WTC11 (cell line): ENCODE data around the gene NXPH4.

Experiments
- CREB1 ChIP-seq: sonication (generic); formaldehyde crosslinking; IDR thresholded peaks from 2 replicates; pipeline ENCODE4 v1.8.0; 2023; ENCODE audit warnings: mild to moderate bottlenecking, missing genetic modification reagents
- CTCF ChIP-seq: fragments of 200-600 bp; IDR thresholded peaks from 2 replicates; pipeline ENCODE4 v1.8.0; 2022; ENCODE audit warnings: antibody characterized with exemption
- ESRRA ChIP-seq: sonication (generic); formaldehyde crosslinking; IDR thresholded peaks from 2 replicates; pipeline ENCODE4 v1.8.1; 2022; ENCODE audit warnings: mild to moderate bottlenecking, missing genetic modification reagents, borderline replicate concordance
- IRF2 ChIP-seq: sonication (generic); formaldehyde crosslinking; IDR thresholded peaks from 2 replicates; pipeline ENCODE4 v1.8.0; 2022; ENCODE audit warnings: low read depth, missing genetic modification reagents, borderline replicate concordance
- JAZF1 ChIP-seq: fragments of 250-450 bp; sonication (Bioruptor Pico); IDR thresholded peaks from 2 replicates; pipeline ENCODE4 v1.9.0; 2021; ENCODE audit warnings: moderate library complexity, mild to moderate bottlenecking, inconsistent platforms
- NFE2L1 ChIP-seq: sonication (generic); formaldehyde crosslinking; IDR thresholded peaks from 2 replicates; pipeline ENCODE4 v1.8.1; 2023; ENCODE audit warnings: missing genetic modification reagents
- TCF7 ChIP-seq: sonication (generic); formaldehyde crosslinking; IDR thresholded peaks from 2 replicates; pipeline ENCODE4 v1.8.0; 2022; ENCODE audit warnings: mild to moderate bottlenecking, low read depth, missing genetic modification reagents, moderate library complexity
- TEAD1 ChIP-seq: sonication (generic); formaldehyde crosslinking; IDR thresholded peaks from 2 replicates; pipeline ENCODE4 v1.8.0; 2022; ENCODE audit warnings: mild to moderate bottlenecking, missing genetic modification reagents
- ZNF263 ChIP-seq: sonication (generic); formaldehyde crosslinking; IDR thresholded peaks from 2 replicates; pipeline ENCODE4 v1.8.1; 2022; ENCODE audit warnings: low read depth, mild to moderate bottlenecking, moderate library complexity, missing genetic modification reagents
- ZNF532 ChIP-seq: fragments of 250-450 bp; sonication (Bioruptor Pico); IDR thresholded peaks from 2 replicates; pipeline ENCODE4 v1.9.0; 2021; ENCODE audit warnings: mild to moderate bottlenecking, borderline replicate concordance
- TF ChIP-seq, protein P1 (sequence below): sonication (generic); formaldehyde crosslinking; conservative IDR thresholded peaks from 2 replicates; pipeline ENCODE4 v1.8.1; 2022; ENCODE audit warnings: mild to moderate bottlenecking, missing genetic modification reagents
- TF ChIP-seq, protein P2 (sequence below): sonication (generic); formaldehyde crosslinking; IDR thresholded peaks from 2 replicates; pipeline ENCODE4 v1.8.0; 2022; ENCODE audit warnings: mild to moderate bottlenecking, missing genetic modification reagents

GRCh38 chr12:57227315-57228115, 10.9 kb downstream of the NXPH4 start:
- TF ChIP-seq ZNF263 (CRISPR knock-in tag) (no peak), TEAD1 (no peak), CTCF (no peak), JAZF1 (CRISPR knock-in tag) (no peak), CREB1 (CRISPR knock-in tag) (no peak), ESRRA (CRISPR knock-in tag) (no peak), TCF7 (CRISPR knock-in tag) (no peak), ZNF532 (no peak), NFE2L1 (CRISPR knock-in tag) (no peak), IRF2 (no peak)
- TF ChIP-seq, protein P1, sequence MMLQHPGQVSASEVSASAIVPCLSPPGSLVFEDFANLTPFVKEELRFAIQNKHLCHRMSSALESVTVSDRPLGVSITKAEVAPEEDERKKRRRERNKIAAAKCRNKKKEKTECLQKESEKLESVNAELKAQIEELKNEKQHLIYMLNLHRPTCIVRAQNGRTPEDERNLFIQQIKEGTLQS: no peak
- TF ChIP-seq, protein P2, sequence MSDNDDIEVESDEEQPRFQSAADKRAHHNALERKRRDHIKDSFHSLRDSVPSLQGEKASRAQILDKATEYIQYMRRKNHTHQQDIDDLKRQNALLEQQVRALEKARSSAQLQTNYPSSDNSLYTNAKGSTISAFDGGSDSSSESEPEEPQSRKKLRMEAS (CRISPR knock-in tag): no peak
